Sigmoid colon (tissue), 4 donors: ENCODE results near the gene MAP3K2.

Experiments used
- EP300 ChIP-seq, 4 donors: sonication (generic); formaldehyde crosslinking; IDR thresholded peaks; one replicate each; pipeline ENCODE4 v1.6.1; 2017; ENCODE audit warnings: antibody characterized with exemption in 4 of 4
- POLR2A ChIP-seq, 2 donors: fragments of 450-650 bp; IDR thresholded peaks; one replicate each; pipeline ENCODE4 v1.6.1; 2016; ENCODE audit warnings: antibody characterized with exemption in 2 of 2, mild to moderate bottlenecking in 2 of 2, moderate library complexity in 2 of 2
- POLR2AphosphoS5 ChIP-seq, 4 donors: sonication (generic); formaldehyde crosslinking; IDR thresholded peaks; one replicate each; pipeline ENCODE4 v1.6.1; 2017; ENCODE audit warnings: antibody characterized with exemption in 4 of 4
- TF ChIP-seq, protein P1 (sequence below), 4 experiments: fragments of 450-650 bp in 3 of 4; fragments of 200-600 bp in 1 of 4; IDR thresholded peaks; one replicate each; pipeline ENCODE4 v1.5.1; 2016 to 2019; ENCODE audit warnings: antibody characterized with exemption in 4 of 4, mild to moderate bottlenecking in 3 of 4, moderate library complexity in 2 of 4

DNA sequence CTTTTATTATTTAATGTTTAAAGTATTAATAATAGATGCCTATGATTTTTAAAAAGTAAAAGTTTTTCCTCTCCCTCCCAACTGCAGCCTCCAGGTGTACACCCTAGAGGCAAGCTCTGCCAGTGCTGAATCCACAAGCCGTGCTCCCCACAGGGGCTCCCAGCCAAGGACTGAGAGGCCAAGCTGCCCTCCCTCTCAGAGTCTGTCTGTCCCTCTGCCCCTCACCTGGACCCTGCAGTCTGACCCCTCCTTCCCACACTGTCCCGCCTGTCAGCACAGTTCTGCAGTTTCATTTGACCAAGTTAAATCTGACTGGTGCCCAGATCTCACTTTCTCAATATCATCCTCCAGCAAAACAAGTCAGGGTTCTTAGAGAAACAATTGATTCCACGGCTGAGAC, 15.7 kb upstream of the MAP3K2 start:
- TF ChIP-seq, protein P1, sequence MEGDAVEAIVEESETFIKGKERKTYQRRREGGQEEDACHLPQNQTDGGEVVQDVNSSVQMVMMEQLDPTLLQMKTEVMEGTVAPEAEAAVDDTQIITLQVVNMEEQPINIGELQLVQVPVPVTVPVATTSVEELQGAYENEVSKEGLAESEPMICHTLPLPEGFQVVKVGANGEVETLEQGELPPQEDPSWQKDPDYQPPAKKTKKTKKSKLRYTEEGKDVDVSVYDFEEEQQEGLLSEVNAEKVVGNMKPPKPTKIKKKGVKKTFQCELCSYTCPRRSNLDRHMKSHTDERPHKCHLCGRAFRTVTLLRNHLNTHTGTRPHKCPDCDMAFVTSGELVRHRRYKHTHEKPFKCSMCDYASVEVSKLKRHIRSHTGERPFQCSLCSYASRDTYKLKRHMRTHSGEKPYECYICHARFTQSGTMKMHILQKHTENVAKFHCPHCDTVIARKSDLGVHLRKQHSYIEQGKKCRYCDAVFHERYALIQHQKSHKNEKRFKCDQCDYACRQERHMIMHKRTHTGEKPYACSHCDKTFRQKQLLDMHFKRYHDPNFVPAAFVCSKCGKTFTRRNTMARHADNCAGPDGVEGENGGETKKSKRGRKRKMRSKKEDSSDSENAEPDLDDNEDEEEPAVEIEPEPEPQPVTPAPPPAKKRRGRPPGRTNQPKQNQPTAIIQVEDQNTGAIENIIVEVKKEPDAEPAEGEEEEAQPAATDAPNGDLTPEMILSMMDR (IDR thresholded peaks at IDR 0.05) = no peak
- no peak for TF ChIP-seq POLR2A (IDR thresholded peaks at IDR 0.05)
- no peak for TF ChIP-seq POLR2AphosphoS5 (IDR thresholded peaks at IDR 0.05)
- no peak for TF ChIP-seq EP300 (IDR thresholded peaks at IDR 0.05)
